Endothelial cell of hepatic sinusoid (primary cell): ENCODE measurements around the gene LBR.

ENCODE experiments used
- in situ Hi-C: cut with HindIII; loops from 2 replicates; pipeline ENCODE4 v1.10.0; 2017; ENCODE audit warnings: low sequenced_read_pairs

LBR gene

DNA sequence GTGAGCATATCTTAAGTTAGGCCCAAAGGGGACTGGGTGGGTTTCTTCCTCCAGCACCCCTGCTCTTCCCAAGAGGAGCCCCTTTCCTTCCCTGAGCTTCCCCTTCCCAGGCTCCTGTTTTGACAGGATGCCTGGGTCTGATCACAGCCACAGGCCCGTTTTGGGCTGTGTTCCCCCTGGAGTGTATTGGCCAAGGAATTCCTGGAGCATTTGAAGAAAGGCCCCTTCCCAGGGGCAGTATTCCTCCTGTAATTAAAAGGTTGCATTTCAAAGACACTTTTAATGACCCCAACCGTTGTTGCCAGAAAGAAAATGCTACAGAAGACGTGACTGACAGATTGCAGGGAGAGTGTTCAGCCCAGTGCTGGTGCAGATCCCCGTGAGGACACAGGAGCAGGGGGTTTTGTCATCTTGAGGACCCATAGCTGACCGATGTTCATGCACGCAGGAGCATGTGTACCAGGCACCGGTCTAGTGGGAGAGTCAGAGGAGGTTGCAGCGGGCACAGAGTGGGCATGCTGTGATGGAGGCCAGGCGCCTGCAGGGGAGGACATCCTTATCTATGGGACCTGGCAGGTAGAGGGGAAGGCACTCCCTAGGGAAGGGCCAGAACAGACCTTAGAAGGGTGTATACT, 19.3 kb upstream of the LBR start:
- in situ Hi-C loops, result no loop called here

- in situ Hi-C loops, result no loop called here
These were observed 18.7 kb upstream of the LBR start for GRCh38 chr1:225446595-225446960.

DNA sequence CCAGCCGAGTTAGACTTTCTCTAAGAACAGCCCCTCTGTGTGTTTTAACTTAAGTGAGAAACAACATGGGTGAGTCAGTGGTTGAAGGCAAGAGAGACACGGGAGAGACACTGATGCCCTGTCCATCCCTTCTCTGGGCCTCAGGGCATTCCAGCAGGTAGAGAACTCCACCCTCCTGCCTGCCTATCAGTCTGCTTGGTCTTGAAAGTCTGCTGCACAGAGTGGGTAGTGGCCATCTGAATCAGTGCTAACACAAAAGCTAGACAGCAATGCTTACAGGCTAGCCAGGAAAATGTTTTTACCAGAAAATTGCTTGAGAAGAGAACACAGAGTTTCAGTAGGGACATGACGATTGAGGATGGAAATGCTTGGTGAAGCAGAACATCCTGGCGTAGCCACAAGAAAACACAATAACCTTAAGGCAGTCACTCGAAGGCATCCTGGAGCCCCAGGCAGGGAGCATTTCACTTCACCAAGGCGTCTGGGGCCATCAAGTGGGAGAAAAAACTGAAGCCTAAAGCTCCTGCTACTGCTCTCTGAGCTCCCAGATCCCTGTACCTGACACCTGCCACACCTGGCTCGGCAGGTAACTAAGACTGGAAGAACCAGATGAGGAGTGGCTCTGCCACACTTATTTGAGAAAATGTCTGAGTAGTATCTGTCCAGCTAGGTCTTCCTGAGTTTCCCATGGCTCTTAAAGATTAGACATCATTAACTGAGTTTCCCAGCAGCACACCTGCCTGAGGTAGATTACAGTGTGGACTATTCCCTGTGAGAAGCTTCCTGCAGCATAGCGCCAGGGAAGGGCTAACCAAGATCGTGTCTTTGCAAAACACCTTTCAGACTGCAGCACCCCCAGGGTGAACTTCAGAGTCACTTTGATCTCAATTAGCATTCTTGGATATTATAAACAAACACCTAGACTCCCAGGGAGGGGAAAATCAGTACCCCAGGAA, 18.1 kb upstream of the LBR start:
- in situ Hi-C loops, result no loop called here

GRCh38 chr1:225442123-225442505, 14.3 kb upstream of the LBR start:
- in situ Hi-C loops, result no loop called here

GRCh38 chr1:225441314-225442122, 13.7 kb upstream of the LBR start:
- in situ Hi-C loops, result no loop called here

DNA sequence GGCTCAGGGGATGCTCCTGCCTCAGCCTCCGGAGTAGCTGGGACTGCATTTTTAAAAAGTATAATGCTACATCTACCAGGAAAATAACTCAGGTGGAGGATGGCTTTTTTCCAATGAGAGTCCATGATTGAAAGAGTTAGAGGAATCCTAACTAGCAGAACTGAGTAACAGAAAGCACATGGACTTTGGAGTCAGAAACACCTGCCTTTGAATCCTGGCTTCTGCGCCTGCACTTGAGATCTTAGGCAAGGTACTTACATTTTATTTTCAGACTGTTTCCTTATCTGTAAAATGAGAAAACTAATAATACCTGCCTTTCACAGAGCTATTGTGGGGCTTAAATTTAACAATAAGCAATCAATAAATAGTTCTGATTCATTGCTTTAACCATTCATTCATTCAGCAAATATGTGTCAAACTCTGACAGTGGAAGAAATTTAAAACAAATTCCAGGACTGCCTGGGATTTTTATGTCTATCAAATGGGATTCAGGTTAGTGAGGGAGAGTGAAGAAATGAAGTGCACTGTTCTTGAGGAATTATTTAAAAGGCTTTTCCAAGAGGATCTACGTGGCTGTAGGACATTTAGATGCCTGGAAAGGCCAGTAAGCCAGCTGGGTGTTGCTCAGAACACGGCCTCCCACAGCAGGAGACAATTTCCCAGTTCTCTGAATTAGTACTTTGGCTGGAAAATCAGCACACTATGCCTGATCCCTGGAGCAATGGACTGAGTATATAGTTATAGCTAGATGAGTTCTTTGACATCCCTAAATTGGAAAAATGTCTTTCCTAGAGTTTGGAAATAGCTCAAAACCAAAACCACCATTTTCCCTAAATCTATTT, 12.8 kb upstream of the LBR start:
- in situ Hi-C loops, result no loop called here

GRCh38 chr1:225437710-225438437, 10.0 kb upstream of the LBR start:
- in situ Hi-C loops, result no loop called here

DNA sequence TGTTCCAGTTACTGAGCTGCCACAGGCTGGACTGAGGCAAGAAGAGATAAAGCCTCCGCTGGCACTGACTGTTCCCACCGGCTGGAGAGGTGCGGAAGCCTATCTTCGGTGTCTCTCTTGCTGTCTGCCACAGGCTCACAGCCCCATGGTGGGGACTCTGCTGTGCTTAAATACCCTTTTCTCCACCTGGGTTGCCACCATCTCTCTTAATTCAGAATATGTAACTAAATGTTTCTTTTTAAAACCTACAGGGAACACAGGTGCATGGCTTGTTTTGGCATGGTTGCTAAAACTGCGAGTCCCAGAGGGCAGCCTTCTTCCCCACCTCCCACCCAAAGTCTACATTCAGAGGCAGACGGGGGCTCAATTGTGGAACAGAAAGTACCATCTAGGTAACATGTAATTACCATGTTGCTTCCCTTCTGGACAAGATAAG, 8.1 kb upstream of the LBR start:
- in situ Hi-C loops, result no loop called here

DNA sequence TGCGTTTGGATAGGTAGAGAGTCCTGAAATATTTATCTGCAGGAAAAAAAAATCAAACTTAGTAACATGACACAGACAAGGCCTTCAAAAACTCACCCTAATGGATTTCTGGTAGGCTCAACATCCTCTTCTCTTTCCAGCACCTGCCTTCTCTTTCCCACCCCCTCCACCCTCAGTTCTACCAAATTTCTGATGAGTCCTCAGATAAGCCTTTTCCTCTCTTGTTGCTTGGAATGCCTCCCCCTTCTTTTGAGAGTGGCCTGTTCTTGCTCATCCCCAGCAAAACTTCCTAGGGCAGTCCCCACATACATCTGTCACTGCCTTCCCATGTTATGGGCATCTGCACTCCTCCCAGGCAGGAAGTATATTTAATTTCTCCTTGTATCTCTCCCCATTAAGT, 7.6 kb upstream of the LBR start:
- in situ Hi-C loops, result no loop called here

- in situ Hi-C loops, result no loop called here
These were observed 7.2 kb upstream of the LBR start for GRCh38 chr1:225435076-225435475.

GRCh38 chr1:225434046-225434445, 6.2 kb upstream of the LBR start:
- in situ Hi-C loops, result no loop called here

DNA sequence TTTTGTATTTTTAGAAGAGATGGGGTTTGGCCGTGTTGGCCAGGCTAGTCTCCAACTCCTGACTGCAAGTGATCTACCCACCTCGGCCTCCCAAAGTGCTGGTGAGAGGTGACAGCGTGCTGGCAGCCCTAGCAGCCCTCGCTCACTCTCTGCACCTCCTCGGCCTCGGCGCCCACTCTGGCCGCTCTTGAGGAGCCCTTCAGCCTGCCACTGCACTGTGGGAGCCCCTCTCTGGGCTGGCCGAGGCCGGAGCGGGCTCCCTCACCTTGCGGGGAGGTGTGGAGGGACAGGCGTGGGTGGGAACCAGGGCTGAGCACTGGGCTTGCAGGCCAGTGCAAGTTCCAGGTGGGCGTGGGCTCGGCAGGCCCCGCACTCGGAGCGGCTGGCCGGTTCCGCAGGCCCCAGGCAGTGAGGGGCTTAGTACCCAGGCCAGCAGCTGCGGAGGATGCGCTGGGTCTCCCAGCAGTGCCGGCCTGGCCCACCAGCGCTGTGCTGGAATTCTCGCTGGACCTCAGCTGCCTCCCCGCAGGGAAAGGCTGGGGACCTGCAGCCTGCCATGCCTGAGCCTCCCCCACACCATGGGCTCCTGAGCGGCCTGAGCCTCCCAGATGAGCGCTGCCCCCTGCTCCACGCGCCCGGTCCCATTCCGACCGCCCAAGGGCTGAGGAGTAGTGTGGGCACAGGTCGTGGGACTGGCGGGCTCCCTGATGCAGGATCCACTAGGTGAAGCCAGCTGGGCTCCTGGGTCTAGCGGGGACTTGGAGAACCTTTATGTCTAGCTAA, 3.4 kb upstream of the LBR start:
- in situ Hi-C loops, result no loop called here

- in situ Hi-C loops, result no loop called here
These were observed 2.5 kb upstream of the LBR start for GRCh38 chr1:225430301-225430700.

DNA sequence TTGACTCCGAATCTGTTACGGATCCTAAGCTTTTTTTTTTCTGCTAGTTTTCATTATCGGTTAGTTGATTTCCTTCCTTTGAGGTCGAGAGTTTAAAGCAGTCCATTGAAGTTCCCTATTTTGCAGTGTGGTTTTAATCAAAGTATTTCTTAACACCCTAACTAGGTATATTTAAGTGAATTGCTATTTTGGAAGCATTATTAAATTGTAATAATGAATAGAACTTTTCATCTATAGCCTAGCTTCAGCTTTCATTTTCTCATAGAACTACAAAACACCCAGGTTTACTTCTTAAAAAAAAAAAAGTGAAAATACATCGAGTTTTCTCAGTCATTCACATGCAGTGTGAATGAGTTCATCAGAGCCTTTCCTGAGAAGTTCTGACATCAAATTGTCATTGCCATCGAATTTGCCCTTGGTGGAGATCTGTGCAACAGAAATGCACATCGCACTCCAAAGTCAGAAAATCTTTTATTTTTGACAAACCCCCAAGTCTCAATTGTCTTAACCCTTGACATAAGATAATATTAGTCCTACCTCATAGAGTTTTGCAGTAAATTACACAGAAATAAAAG, 1.1 kb upstream of the LBR start:
- in situ Hi-C loops, result no loop called here

DNA sequence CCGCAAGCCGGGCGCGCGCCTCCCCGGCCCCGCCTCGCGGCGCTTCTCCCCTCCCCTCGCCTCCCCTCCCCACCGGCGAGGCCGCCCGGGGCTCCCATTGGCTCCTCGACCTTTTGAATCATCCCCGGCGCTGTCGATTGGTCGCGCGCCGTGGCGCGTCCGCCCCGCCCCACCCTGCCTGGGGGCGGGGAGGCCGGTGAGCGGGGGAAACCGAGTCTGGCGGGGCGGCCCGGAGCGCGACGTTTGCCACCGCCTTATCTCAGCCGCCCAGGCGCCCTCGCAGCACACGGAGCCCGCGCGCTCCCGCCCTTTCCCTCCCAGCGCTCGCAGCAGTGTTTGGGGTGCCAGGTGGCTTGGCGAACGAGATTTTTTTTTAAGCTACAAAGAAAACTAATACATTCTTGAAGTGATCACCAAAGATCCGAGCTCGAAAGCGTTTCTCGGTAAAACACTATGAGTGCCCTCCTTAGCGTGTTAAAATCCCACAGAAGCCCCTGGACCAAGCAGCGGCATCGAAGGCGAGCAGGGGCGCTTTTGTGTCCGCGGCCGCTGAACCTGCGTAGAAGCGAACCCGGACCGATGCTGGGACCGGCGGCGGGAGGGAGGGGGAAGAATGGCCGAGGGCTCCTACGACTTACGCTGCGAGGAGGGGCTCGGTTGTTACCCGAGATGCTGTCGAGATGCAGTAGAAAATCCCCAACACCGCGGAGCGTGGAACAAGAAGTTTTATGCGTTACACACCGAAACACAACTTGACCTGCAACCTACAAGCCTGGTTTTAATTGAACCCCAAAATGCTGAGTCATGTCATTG, 436 bp upstream of the LBR start:
- in situ Hi-C loops, result no loop called here

GRCh38 chr1:225426395-225427234, 1.2 kb downstream of the LBR start:
- in situ Hi-C loops, result no loop called here

GRCh38 chr1:225425201-225425786, 2.5 kb downstream of the LBR start:
- in situ Hi-C loops, result no loop called here
